Measurements from ENCODE around the gene CAPN1. TPM values are rescaled to one million over a fixed set of nuclear protein-coding genes. Genes with fewer than 3 reads are reported as not detected.

CAPN1 gene
- total and polyA plus RNA-seq, 10 donors, result 61.6 to 203 (median 145) TPM

DNA sequence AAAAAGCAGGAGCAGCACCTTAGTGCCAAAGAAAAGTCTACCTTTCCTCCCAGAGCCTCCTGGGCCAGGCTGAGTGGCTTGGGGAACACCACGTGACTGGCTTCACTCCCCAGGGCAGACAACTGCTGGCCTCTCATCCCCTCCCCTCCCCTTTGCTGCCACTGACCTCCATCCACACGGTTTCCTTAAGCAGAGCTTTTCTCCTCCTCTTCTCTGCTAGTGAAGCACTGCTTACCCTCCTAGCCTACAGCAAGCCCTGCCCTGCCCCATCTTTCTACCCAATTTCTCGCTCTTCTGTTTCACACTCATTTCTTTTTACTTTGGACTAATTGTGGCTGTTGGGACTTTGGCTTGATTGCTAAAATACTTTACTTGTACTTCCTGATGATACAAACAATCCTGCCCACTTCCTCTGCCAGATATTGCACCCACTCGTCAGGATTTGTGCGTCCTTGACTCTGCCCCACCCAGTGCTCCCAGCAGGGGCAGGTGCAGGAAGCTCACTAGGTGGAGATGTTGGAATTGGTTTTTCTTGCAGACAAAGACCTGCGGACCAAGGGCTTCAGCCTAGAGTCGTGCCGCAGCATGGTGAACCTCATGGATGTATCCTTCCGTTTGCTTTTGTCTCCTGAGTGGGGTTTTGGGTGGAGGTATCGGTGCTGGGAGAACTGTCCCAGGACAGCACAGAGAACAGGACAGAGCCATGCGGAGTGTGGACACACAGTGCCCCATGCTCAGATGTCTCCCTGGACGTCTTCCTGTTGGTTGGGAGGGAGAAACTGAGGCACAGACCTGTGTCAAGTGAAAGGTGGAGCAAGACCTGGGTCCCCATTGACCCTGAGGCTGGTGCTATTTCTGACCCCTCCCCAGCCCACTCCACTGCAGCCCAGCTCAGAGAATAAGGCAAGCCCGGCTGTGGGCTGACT is 27.3 kb downstream of the CAPN1 start:
- peaks cover 0 to 70% (median 38%) of the 10 kb centered on the region in 6 donors for H3K4me1 ChIP-seq
- no peaks in the 10 kb centered on the region for H3K9me3 ChIP-seq
- no peaks in the 10 kb centered on the region for H3K27me3 ChIP-seq (replicated peaks in 1 of 7)
- TF ChIP-seq, protein P1, sequence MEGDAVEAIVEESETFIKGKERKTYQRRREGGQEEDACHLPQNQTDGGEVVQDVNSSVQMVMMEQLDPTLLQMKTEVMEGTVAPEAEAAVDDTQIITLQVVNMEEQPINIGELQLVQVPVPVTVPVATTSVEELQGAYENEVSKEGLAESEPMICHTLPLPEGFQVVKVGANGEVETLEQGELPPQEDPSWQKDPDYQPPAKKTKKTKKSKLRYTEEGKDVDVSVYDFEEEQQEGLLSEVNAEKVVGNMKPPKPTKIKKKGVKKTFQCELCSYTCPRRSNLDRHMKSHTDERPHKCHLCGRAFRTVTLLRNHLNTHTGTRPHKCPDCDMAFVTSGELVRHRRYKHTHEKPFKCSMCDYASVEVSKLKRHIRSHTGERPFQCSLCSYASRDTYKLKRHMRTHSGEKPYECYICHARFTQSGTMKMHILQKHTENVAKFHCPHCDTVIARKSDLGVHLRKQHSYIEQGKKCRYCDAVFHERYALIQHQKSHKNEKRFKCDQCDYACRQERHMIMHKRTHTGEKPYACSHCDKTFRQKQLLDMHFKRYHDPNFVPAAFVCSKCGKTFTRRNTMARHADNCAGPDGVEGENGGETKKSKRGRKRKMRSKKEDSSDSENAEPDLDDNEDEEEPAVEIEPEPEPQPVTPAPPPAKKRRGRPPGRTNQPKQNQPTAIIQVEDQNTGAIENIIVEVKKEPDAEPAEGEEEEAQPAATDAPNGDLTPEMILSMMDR (IDR thresholded peaks at IDR 0.05 in 8 of 11, conservative IDR thresholded peaks at IDR 0.05 in 3 of 11), result no peak
- TF ChIP-seq POLR2AphosphoS5 (IDR thresholded peaks at IDR 0.05), result no peak
- TF ChIP-seq POLR2A (IDR thresholded peaks at IDR 0.05), result no peak
- intact Hi-C loops (cut with DNase I; ENCODE audit: low total_unique reads), result no loop called here
- peak overlapping the region in 4 of 8 donors; percentile 10 to 41 (median 22) for H3K27ac ChIP-seq
- H3K4me3 ChIP-seq, result no peak overlapping the region
- peaks cover 4 to 85% (median 72%) of the 10 kb centered on the region in 6 donors for H3K36me3 ChIP-seq
- 58 to 74% (median 62%) methylated on average over 13 of the region's 13 CpGs for WGBS, 5 donors
- no peak for DNase-seq

DNA sequence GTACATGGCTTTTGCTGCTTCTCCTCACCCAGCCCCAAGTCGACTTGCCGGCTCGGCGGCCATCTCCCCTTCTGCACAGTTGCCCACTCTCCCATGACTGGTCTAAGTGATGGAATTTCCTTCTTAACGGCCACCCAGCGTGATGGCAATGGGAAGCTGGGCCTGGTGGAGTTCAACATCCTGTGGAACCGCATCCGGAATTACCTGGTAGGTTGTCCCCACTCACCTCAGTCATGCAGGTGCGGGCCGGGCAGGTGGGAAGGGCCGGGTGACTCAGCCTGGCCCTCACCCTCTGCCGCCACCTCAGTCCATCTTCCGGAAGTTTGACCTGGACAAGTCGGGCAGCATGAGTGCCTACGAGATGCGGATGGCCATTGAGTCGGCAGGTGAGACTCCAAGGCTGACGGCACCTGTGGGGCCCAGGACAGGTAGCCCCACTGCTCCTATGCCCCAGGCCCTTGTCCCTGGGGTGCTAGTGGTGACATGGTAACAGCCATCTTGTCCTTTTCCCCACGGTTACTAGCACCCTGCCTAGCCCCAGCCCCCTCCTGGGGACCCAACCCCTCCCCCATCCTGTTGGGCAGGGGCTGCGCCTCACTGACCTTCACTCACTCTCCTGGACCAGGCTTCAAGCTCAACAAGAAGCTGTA is 28.1 kb downstream of the CAPN1 start:
- Histone ChIP-seq H3K4me1 (peaks cover 0 to 71% (median 41%) of the 10 kb centered on the region in 6 donors), H3K36me3 (peaks cover 4 to 77% (median 66%) of the 10 kb centered on the region in 6 donors), H3K9me3 (no peaks in the 10 kb centered on the region), H3K27ac (no peak overlapping the region), H3K27me3 (replicated peaks in 1 of 7) (no peaks in the 10 kb centered on the region), H3K4me3 (no peak overlapping the region)
- 90 to 94% (median 94%) methylated on average over 17 to 20 of the region's 20 CpGs for WGBS, 5 donors
- no peak for DNase-seq
- peak in 1 of 3 donors; percentile 40 for TF ChIP-seq POLR2AphosphoS5 (IDR thresholded peaks at IDR 0.05)
- no peak for TF ChIP-seq POLR2A (IDR thresholded peaks at IDR 0.05)
- TF ChIP-seq, protein P1 (IDR thresholded peaks at IDR 0.05 in 8 of 11, conservative IDR thresholded peaks at IDR 0.05 in 3 of 11), result no peak
- intact Hi-C loops (cut with DNase I; ENCODE audit: low total_unique reads), result no loop called here

DNA sequence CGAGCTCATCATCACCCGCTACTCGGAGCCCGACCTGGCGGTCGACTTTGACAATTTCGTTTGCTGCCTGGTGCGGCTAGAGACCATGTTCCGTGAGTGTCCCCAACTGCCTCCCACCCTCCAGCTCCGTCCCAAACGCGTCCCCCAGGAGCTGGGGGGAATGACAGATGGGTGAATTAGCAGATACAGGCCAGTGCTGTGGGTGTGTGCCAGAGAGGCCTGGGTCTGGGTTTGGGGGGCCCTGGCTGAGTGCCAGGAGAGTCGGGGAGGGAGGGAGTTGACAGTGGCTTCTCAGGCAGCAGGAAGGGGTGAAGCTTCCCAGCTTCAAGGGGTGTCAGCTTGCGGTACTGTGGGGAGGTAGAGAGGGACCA is 28.6 kb downstream of the CAPN1 start:
- Histone ChIP-seq H3K27ac (no peak overlapping the region), H3K4me1 (peaks cover 0 to 71% (median 38%) of the 10 kb centered on the region in 6 donors), H3K27me3 (replicated peaks in 1 of 7) (no peaks in the 10 kb centered on the region), H3K9me3 (no peaks in the 10 kb centered on the region), H3K4me3 (no peak overlapping the region), H3K36me3 (peaks cover 4 to 72% (median 61%) of the 10 kb centered on the region in 6 donors)
- TF ChIP-seq, protein P1 (IDR thresholded peaks at IDR 0.05 in 8 of 11, conservative IDR thresholded peaks at IDR 0.05 in 3 of 11), result no peak
- TF ChIP-seq POLR2AphosphoS5 (IDR thresholded peaks at IDR 0.05), result peak in 1 of 3 donors; percentile 20
- 85 to 90% (median 86%) methylated on average over 14 of the region's 14 CpGs for WGBS, 5 donors
- no peak for DNase-seq
- intact Hi-C loops (cut with DNase I; ENCODE audit: low total_unique reads), result no loop called here

- no peak for DNase-seq
- Histone ChIP-seq H3K9me3 (no peaks in the 10 kb centered on the region), H3K4me3 (no peak overlapping the region), H3K27ac (no peak overlapping the region), H3K36me3 (peaks cover 4 to 68% (median 57%) of the 10 kb centered on the region in 6 donors), H3K27me3 (replicated peaks in 1 of 7) (no peaks in the 10 kb centered on the region), H3K4me1 (peaks cover 0 to 71% (median 38%) of the 10 kb centered on the region in 6 donors)
- TF ChIP-seq, protein P1 (IDR thresholded peaks at IDR 0.05 in 8 of 11, conservative IDR thresholded peaks at IDR 0.05 in 3 of 11), result no peak
- TF ChIP-seq POLR2A (IDR thresholded peaks at IDR 0.05), result no peak
- no peak for TF ChIP-seq POLR2AphosphoS5 (IDR thresholded peaks at IDR 0.05)
- intact Hi-C loops (cut with DNase I; ENCODE audit: low total_unique reads), result no loop called here
- WGBS, 5 donors, result 68 to 81% (median 76%) methylated on average over 4 of the region's 4 CpGs
Observed at GRCh38 chr11:65210748-65211147, 29.0 kb downstream of the CAPN1 start.
